Measurements from ENCODE around the gene HOPX.

Gene HOPX

DNA sequence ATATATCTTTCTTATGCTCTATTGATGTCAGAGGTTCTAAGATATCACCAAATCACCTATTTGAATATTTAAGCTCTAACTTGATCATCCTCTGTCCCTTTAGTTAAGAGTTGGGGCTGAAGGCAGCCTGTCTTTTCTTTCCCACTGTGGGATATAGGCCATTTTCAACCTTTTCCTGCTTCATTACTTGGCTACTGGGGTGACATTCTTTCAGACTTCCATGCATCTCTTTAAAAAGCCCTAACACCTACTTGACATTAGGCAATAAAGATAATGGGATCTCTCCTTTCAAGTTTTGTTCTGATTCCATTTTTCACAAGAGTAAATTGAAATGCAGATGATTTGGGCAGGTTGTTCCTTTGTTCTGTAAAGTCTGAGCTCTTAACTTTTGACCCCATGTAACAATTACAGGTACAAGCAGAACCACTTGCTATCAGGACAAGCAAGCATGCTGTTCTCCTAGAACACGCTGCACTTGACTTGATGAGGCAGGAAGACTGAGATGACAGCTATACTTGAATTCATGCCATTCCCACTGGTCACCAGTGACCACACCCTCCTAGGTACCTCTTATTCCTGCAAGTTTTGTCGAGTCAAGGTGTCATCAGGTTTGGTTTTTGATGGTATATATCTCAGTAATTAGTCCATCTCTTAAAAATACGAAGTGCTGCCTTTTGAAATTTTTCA is 18.2 kb downstream of the HOPX start:
- Histone ChIP-seq H3K79me2 (ENCODE audit: control insufficient read depth, low read length) (no peaks in the 10 kb centered on the region), H3K9me2 (replicated peaks; ENCODE audit: control insufficient read depth, low read length) (no peaks in the 10 kb centered on the region), H3K27me3 (ENCODE audit: control insufficient read depth, low read length) (peaks cover 37% of the 10 kb centered on the region), H3F3A (ENCODE audit: control insufficient read depth, insufficient read depth) (no peaks in the 10 kb centered on the region), H4K20me1 (ENCODE audit: control insufficient read depth, insufficient read depth, low read depth, low read length) (no peaks in the 10 kb centered on the region), H3K36me3 (ENCODE audit: control insufficient read depth, low read length) (no peaks in the 10 kb centered on the region), H3K4me1 (ENCODE audit: control insufficient read depth, low read length) (no peaks in the 10 kb centered on the region), H3K27ac (ENCODE audit: low read depth, low read length) (no peak overlapping the region), H3K4me2 (ENCODE audit: low read length) (no peak overlapping the region), H3K9me3 (ENCODE audit: control insufficient read depth, insufficient read depth, low read length) (no peaks in the 10 kb centered on the region), H3K4me3 (ENCODE audit: low read length) (no peak overlapping the region)
- no peak for TF ChIP-seq EZH2phosphoT487 (IDR thresholded peaks at IDR 0.05; ENCODE audit: borderline replicate concordance, low read length)
- TF ChIP-seq, protein P1, sequence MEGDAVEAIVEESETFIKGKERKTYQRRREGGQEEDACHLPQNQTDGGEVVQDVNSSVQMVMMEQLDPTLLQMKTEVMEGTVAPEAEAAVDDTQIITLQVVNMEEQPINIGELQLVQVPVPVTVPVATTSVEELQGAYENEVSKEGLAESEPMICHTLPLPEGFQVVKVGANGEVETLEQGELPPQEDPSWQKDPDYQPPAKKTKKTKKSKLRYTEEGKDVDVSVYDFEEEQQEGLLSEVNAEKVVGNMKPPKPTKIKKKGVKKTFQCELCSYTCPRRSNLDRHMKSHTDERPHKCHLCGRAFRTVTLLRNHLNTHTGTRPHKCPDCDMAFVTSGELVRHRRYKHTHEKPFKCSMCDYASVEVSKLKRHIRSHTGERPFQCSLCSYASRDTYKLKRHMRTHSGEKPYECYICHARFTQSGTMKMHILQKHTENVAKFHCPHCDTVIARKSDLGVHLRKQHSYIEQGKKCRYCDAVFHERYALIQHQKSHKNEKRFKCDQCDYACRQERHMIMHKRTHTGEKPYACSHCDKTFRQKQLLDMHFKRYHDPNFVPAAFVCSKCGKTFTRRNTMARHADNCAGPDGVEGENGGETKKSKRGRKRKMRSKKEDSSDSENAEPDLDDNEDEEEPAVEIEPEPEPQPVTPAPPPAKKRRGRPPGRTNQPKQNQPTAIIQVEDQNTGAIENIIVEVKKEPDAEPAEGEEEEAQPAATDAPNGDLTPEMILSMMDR (IDR thresholded peaks at IDR 0.05; ENCODE audit: low read depth, low read length, poor library complexity, severe bottlenecking) = no peak

DNA sequence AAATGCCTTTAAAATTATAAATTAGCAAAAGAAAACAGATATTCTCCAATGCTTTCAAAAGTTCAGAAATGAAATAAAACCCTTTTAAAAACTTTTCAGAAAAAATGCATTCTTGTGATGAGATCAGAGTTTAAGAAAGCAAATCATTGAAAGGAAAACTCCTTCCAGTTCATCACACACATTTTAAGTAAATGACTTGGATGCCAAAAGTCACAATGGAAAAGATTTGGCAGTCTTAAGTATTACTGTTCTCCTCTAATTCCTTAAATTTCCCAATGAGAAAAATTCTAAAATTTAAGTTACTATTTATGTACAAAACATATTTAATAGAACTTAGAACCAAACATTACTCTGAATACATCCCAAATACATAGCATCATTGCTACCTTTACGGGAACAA is 21.1 kb downstream of the HOPX start:
- Histone ChIP-seq H3K27ac (ENCODE audit: low read depth, low read length) (no peak overlapping the region), H3F3A (ENCODE audit: control insufficient read depth, insufficient read depth) (no peaks in the 10 kb centered on the region), H3K4me3 (ENCODE audit: low read length) (no peak overlapping the region), H3K4me2 (ENCODE audit: low read length) (no peak overlapping the region), H4K20me1 (ENCODE audit: control insufficient read depth, insufficient read depth, low read depth, low read length) (no peaks in the 10 kb centered on the region), H3K9me3 (ENCODE audit: control insufficient read depth, insufficient read depth, low read length) (no peaks in the 10 kb centered on the region), H3K79me2 (ENCODE audit: control insufficient read depth, low read length) (no peaks in the 10 kb centered on the region), H3K36me3 (ENCODE audit: control insufficient read depth, low read length) (no peaks in the 10 kb centered on the region), H3K9me2 (replicated peaks; ENCODE audit: control insufficient read depth, low read length) (no peaks in the 10 kb centered on the region), H3K4me1 (ENCODE audit: control insufficient read depth, low read length) (peaks cover 6% of the 10 kb centered on the region), H3K27me3 (ENCODE audit: control insufficient read depth, low read length) (peaks cover 50% of the 10 kb centered on the region)
- no peak for TF ChIP-seq EZH2phosphoT487 (IDR thresholded peaks at IDR 0.05; ENCODE audit: borderline replicate concordance, low read length)
- TF ChIP-seq, protein P1 (IDR thresholded peaks at IDR 0.05; ENCODE audit: low read depth, low read length, poor library complexity, severe bottlenecking) = no peak

DNA sequence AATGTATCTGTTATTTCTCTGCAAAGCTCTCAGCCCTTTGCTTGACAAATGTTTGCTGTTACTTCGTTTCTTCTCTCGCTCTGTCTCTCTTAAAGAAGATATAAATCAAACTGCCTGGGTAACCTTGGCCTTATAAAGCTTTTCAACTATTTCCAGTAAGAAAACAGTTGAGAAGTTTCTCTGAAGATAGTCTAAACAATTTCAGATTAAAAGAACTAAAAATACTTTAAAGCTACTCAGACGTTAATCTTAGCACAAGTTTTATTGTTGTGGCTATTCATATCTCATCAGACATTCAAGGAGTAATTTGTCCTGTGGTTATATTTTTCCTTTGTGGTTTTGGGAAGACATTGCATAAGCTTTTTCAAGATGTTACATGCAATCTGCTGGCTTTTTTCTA is 22.6 kb downstream of the HOPX start:
- Histone ChIP-seq H3K27ac (ENCODE audit: low read depth, low read length) (no peak overlapping the region), H3K36me3 (ENCODE audit: control insufficient read depth, low read length) (no peaks in the 10 kb centered on the region), H4K20me1 (ENCODE audit: control insufficient read depth, insufficient read depth, low read depth, low read length) (no peaks in the 10 kb centered on the region), H3K9me3 (ENCODE audit: control insufficient read depth, insufficient read depth, low read length) (no peaks in the 10 kb centered on the region), H3K4me2 (ENCODE audit: low read length) (no peak overlapping the region), H3K79me2 (ENCODE audit: control insufficient read depth, low read length) (no peaks in the 10 kb centered on the region), H3K27me3 (ENCODE audit: control insufficient read depth, low read length) (peaks cover 60% of the 10 kb centered on the region), H3K4me3 (ENCODE audit: low read length) (no peak overlapping the region), H3K9me2 (replicated peaks; ENCODE audit: control insufficient read depth, low read length) (no peaks in the 10 kb centered on the region), H3F3A (ENCODE audit: control insufficient read depth, insufficient read depth) (no peaks in the 10 kb centered on the region), H3K4me1 (ENCODE audit: control insufficient read depth, low read length) (peaks cover 6% of the 10 kb centered on the region)
- no peak for TF ChIP-seq EZH2phosphoT487 (IDR thresholded peaks at IDR 0.05; ENCODE audit: borderline replicate concordance, low read length)
- TF ChIP-seq, protein P1 (IDR thresholded peaks at IDR 0.05; ENCODE audit: low read depth, low read length, poor library complexity, severe bottlenecking) = no peak
